Stimulated activated CD8-positive, alpha-beta memory T cell treated with anti-CD3 and anti-CD28 coated beads, Interleukin-4, amount 100 ng/mL, for 48 hours (primary cell): ENCODE results near the gene SPHK1.

ENCODE experiments used
- DNase-seq: peaks from one replicate; pipeline ENCODE4 v3.0.0-alpha.2; 2020

The SPHK1 gene

DNA sequence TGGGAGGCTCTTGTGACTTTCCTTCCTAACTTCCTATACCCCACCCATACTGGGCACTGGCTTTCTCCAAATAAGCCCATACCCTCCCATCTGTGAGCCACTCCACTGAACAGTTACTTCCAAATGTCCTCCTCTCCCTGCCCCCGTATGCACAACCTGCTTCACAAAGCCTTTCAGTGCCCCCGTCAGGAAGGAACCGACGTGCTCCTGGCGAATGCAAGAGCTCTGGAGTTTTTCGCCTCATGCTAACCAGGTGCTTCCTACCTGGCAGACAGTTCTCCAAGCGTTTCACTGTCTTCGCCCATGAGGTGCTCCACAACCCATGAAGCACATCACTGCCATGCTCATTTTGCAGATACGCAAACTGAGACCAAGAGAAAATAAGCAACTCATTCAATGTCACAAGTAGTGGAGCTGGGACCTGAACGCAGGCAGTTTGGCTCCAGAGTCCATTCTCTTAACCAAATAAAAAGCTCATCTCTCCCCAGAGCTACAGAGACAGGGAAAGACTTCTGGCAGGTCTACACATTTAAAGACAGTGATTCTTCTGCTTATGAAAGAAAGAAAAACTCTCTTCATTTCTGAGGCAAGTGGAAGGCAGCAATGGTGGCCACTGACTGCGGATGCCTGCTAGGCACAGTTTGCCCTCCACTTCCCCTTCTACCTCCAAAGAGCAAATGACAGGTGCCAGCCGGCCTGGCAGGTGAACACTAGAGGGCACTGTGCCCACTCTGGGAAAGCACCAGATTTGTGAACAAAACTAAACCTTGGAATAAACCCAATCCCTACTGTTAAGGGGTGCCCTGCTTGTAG is 23.8 kb downstream of the SPHK1 start:
- peak; percentile 81 for DNase-seq

- DNase-seq = no peak
Measured at GRCh38 chr17:76410328-76410965, 26.0 kb downstream of the SPHK1 start.

DNA sequence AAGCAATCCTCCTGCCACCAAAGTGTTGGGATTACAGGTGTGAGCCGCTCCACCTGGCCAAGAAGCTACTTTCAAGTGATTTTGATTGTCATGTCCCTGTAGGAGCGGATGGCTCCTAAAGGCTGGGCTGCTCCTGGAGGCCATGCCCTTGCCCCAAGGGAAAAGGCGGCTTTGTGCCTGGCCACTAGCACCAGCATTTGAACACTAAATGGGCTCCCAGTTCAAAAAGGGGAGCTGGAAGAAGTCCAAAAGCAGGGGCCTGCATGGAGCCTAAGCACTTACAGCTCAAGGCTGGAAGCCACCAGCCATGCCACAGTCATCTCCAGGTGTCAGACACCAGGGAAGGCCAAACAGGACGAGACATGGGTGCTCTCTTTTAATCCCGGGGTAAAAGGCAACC is 26.8 kb downstream of the SPHK1 start:
- DNase-seq = no peak

DNA sequence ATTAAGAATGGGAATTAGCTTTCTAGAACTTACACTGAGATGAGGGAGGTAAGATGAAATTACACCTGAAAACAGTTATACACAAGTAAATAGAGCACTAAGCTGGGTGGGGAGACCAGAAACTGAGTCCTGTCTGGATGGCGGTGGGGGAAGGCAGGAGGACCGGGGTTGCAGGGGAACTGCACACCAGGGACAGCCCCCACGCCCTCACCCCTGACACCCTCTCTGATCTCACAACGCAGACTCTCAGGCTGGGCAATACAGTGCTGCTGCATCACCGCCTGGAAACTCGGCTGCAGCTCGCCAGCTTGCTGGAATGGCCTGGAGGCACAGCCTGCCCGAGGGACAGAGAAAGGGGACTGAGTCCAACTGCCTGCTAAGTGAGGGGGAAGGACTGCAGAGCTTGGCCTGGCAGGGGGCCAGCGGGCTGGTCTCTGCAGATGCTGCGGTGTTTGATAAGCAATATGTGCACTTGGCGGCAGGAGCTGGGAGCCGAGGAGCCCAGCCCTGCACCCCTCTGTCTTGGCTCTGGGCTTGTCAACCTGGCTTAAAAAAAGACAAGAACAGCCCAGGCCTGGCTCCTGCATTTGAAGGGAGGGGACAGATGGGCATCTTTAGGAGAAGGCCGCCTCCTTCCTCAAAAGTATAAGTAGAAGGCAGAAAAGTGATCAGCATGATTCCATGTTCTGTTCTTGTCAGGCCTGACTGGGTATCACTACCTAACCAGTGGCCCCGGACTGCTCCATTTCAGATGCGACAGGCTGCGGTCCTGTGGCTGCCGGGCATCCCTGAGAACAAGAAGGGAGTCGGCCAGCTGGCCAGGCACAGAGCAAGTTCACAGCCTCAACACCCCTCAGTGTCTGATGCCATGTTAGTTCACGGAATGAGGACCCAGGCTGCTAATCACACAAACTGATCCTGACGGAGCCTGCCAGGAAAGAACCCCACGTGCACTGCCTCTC is 30.2 kb downstream of the SPHK1 start:
- no peak for DNase-seq

- no peak for DNase-seq
Measured at GRCh38 chr17:76415786-76416185, 31.4 kb downstream of the SPHK1 start.

DNA sequence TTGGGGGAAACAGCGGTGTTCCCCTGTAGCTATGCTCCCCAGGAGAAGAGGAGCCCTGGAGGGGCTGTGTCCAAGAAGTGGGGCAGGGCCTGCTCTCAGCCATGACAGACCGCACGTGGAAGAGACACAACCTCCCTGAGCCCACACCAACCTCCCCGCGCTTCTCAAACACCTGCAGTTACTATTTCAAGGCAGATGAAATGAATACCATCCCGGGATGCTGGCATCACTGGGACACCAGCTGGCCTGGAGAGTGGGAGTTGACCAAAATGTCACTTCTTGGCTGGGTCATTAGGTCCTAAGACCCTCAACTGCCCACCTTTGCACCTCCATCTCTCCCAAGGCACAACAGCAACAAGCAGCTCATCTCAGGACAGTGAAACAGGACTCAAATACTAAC is 32.0 kb downstream of the SPHK1 start:
- DNase-seq = no peak

GRCh38 chr17:76416899-76417298 is 32.5 kb downstream of the SPHK1 start:
- DNase-seq = no peak

DNA sequence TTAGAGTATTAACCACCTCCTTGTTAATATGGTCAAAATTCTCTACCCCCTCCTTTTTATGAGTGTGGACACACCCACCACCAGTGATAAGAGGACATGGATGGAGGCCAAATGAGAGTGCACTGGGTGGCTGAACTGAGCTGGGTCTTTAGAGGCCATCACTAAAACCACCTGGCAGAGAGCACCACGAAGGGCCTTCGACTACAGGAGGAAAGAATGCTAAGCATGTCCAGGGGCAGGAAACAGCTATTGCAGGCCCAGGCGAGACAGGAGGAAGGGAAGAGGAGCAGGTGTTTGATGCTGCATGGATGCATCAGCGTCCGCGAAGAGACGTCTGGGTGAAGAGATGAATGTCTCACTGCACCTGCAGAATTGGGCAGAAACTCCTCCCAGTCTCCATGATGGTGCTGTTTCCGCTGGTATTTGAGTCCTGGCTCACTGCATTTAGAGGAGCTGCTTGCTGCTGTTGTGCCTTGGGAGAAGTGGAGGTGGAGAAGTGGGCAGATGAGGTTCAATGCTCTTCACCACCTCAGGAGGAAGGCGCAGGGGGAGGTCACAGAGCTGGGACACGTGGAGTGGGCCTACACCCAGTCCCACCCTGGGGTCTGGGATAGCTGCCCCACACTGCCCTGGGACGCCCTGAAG is 33.2 kb downstream of the SPHK1 start:
- no peak for DNase-seq

DNA sequence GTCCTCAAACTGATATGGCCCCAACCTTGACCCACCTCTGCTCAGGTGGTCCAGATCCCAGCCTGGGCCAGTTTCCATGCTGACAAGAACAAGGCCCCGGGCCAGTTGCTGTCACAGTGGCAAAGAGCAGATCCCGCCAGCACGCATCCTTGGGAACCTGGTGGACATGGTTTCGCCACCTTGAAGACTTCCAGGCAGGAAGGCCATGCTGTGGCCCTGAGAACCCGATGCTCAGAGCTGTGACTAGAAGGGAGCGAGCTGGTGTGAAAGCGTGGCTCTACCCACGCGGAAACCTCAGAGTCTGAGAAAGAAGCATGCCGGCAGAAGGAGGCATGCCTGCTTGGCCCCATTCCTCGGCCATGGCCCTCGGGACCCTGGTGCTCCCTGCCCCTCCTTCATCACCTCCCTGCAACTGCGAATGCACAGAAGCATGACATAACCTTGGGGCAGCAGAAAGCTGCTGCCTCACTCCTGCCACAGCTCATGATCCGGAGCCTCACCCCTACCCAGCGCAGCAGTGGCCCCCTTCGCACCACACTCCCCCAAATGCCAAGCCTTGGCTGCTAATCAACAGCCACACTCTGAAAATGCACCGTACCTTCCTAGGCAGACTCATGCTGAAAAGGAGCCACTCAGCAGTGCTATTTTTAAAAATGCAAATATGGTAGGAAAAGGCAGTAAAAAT is 35.3 kb downstream of the SPHK1 start:
- DNase-seq = no peak

- no peak for DNase-seq
Measured at GRCh38 chr17:76420356-76421043, 36.1 kb downstream of the SPHK1 start.

DNA sequence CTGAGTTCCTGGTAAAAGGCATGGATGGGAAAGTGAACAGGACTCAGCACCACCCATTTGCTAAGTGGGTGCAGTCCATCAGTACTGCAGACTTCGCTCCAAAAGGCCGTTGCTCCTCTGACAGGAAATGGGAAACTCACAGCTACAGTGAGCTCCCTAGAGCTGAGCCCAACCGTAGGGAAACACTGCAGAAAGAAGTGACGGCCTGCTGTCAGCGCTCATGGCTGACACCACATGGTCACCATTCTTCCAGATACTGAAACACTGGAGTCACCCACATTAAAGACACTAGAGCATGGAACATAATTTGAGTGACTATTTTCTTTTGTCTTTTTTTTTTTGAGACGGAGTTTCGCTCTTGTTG is 36.6 kb downstream of the SPHK1 start:
- no peak for DNase-seq

DNA sequence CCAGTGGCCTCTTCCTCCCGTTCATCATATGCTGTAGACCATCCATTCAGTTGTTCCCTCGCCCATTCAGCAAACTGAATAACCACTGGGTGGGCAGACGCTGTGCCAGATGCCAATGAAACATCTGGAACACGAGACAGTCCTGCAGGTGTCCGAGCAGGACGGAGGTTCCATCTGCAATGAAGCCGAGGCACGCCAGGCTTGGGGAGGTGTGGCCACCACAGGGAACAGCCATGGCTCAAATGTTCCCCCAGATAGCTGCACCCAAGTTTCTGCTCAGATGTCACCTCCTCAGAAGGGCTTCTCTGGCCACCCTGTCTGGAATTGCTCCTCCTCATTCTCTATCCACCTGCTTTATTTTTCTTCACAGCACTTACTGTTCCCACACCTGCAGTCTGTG is 38.0 kb downstream of the SPHK1 start:
- no peak for DNase-seq

- no peak for DNase-seq
Measured at GRCh38 chr17:76422860-76423259, 38.5 kb downstream of the SPHK1 start.

- no peak for DNase-seq
Measured at GRCh38 chr17:76426853-76427252, 42.4 kb downstream of the SPHK1 start.

DNA sequence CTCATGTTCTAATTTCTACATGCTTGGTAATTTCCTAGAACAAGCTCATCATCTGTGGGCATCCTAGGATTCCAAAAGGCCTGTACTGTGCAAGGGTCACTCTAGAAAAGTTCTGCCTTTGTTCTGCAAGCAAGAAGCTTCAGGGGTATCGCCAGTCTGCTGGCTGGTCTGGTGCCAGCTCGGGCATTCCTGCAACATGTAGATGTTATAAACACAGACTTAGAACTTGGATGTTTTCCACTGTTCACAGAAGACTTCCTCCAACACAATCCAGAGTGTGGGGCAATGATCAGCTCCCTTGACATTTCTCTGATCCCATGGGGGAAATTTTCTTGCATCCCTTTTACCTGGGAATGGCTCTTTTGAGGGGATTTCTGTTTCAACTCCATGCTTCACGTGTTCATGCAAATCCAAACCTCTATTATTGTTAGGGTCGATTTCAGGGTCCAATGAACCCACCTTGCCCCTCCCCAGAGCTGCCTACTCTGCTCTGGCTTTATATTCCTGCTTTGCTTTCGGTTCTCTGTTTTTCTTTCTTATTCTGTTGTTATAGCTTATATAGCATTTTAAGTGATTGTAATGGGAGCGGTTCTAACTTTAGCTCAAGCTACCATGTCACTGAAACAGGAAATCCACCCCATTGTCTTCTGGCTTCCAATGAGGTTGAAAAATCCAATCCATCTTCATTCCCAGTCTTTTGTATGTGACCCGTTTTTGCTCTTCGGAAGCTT is 43.3 kb downstream of the SPHK1 start:
- no peak for DNase-seq

GRCh38 chr17:76428511-76428910 is 44.1 kb downstream of the SPHK1 start:
- no peak for DNase-seq

GRCh38 chr17:76431509-76431908 is 47.1 kb downstream of the SPHK1 start:
- DNase-seq = no peak

DNA sequence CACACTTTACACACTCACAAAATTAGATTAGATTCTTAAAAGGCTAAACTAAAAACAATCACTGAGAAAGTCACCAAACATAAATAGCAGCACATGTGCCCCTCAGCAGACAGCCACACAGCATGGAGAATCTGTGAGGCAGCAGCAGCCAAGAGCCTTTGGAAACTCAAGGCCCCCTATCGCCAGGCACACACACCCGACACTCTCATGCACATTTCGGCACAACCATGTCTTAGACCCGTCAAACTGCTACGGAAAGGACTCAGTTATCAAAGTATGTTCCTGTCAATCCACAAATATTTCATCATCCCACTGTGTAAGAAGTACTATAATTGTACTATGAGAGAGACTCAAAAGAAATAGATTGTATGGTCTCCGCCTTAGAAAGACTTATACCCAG is 47.6 kb downstream of the SPHK1 start:
- DNase-seq = no peak

GRCh38 chr17:76432712-76433336 is 48.4 kb downstream of the SPHK1 start:
- DNase-seq = no peak

GRCh38 chr17:76433693-76434092 is 49.3 kb downstream of the SPHK1 start:
- DNase-seq = no peak

DNA sequence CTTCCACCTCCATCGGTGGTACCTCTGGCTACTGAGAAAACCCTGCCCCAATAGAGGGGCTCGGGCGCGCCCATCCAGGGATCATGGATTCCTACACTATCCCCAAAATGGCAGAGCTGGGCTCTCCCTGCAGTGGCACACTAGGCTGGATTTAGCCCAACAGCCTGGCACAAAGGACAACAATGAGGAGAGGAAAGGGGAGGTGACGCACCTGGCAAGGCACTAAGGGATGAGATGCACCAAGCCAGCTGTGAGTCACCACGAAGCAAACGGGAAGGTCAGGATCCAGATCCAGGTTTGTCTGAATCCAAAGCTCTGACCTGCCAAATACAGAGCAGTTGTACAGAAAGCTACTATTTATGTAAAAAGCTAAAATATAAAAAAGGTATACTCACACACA is 50.5 kb downstream of the SPHK1 start:
- DNase-seq = no peak
